DND-41 (cell line): Measurements from ENCODE around the gene SMURF2.

Experiments used
- CTCF ChIP-seq: IDR thresholded peaks from 2 replicates; pipeline ENCODE4 v1.5.1; 2012; ENCODE audit warnings: borderline replicate concordance, low read length, moderate library complexity, mild to moderate bottlenecking; ENCODE audit not compliant: poor library complexity, severe bottlenecking; ENCODE audit errors: extremely low read depth
- EZH2 ChIP-seq: IDR thresholded peaks from 3 replicates; pipeline ENCODE4 v1.6.1; 2012; ENCODE audit warnings: borderline replicate concordance, low read depth, mild to moderate bottlenecking, moderate library complexity, low read length, inconsistent platforms; ENCODE audit not compliant: severe bottlenecking

DNA sequence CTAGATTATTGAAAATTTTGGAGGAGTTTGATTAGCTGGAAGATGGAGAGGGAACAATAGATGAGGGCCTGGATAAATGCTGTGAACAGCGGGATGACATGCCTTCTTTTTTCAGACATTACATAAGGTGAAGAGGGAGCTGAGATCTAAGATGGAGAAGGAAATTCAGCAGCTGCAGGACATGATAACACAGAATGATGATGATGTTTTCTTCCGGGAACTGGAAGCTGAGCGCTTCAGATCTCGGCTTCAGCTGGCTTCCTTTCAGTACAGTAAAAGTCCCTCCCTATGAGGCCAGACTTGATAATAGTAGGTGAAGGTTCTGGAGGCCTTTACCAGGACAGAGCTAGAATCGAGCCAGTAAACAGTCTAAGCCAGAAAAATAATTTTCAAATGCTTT is 124.6 kb downstream of the SMURF2 start:
- TF ChIP-seq CTCF (no peak), EZH2 (no peak)
